GM12872 (cell line): ENCODE data around the gene IFTAP.

Experiments
- TF ChIP-seq, protein P1 (sequence below): IDR thresholded peaks from 3 replicates; pipeline ENCODE4 v1.5.1; 2011; ENCODE audit warnings: low read depth, mild to moderate bottlenecking, low read length, moderate library complexity; ENCODE audit not compliant: insufficient read depth

IFTAP gene, protein sequence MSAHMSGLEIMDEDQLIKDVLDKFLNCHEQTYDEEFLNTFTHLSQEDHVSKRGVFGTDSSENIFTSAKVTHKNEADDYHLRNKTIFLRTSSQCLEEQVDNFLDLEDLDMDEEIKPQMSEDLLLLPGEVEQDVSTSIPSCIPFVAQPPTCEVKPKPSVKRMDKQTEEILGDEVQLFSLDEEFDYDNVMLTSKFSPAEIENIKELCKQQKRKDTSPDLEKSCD

DNA sequence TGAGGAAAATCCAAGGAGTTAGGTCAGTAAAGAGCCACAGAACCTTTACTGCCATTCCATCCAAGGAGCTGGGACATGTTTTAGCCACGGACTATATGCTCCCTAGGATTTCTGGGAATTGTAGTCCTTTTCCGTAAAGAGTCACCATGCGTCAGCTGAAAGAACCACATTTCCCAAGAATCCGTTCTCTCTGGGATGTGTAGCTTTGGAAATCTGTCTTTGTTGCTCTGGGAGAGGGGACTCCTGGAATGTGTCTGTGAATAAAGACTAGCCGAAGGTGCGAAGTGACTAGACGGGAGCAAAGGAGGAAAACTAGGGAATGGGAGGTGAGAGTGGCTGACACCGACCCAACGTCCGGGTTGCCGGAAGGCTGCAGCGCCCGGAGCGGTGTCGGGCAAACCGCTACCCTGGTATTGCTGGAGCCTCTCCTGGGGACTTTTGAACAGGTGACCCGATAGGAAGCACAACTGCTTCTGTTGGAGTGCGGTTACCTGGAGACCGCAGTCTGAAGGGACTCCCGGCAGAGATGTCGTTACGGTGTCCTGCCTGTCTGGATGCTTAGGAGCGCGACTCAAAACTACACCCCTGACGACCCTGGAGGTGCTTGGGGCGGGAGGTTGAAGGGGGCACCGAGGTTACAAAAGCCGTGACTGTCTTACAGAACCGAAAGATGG is at the start of gene IFTAP:
Gene IFTAP (plus strand): TSS at position 187 of the 674 bp plus-strand sequence. CDS start 15,602 bp downstream, outside the sequence.
- TF ChIP-seq, protein P1, sequence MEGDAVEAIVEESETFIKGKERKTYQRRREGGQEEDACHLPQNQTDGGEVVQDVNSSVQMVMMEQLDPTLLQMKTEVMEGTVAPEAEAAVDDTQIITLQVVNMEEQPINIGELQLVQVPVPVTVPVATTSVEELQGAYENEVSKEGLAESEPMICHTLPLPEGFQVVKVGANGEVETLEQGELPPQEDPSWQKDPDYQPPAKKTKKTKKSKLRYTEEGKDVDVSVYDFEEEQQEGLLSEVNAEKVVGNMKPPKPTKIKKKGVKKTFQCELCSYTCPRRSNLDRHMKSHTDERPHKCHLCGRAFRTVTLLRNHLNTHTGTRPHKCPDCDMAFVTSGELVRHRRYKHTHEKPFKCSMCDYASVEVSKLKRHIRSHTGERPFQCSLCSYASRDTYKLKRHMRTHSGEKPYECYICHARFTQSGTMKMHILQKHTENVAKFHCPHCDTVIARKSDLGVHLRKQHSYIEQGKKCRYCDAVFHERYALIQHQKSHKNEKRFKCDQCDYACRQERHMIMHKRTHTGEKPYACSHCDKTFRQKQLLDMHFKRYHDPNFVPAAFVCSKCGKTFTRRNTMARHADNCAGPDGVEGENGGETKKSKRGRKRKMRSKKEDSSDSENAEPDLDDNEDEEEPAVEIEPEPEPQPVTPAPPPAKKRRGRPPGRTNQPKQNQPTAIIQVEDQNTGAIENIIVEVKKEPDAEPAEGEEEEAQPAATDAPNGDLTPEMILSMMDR: no peak

GRCh38 chr11:36550385-36551115 is 43.8 kb upstream of the IFTAP start:
- TF ChIP-seq, protein P1: no peak

GRCh38 chr11:36557991-36558390 is 36.3 kb upstream of the IFTAP start:
- TF ChIP-seq, protein P1: no peak

DNA sequence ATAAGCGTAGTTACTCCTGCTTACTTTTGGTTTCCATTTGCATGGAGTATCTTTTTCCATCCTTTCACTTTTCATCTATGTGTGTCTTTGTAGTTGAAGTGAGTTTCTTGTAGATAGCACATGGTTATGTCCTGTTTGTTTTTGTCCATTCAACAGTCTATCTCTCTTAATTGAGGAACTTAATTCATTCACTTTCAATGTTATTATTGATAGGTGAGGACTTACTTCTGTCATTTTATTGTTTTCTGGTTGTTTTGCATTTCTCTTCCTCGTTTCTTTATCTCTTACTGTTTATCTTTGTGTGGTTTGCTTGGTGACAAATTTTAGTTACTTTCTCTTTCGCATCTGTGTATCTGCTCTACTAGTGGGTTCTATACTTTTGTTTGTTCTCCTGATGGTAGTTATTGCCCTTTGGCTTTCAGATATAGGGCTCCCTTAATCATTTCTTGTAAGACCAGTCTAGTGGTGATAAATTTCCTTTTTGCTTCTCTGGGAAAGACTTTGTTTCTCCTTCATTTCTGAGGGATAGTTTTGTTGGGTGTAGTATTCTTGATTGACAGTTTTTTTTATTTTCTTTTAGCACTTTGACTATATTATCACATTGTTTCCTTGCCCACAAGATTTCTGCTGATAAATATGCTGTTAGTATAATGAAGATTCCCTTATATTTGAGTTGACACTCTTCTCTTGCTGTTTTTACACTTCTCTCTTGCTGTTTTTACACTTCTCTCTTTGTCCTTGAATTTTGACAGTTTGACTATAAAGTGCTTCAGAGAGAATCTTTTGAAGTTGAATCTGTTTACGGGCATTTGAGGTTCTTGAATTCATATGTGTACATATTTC is 35.5 kb upstream of the IFTAP start:
- TF ChIP-seq, protein P1: no peak

GRCh38 chr11:36564376-36565030 is 29.8 kb upstream of the IFTAP start:
- TF ChIP-seq, protein P1: peak; percentile 54

- TF ChIP-seq, protein P1: no peak
These were observed 29.2 kb upstream of the IFTAP start for GRCh38 chr11:36565031-36565610.
